ENCODE measurements around the gene PDE8A. TPM values are rescaled to one million over a fixed set of nuclear protein-coding genes. Genes with fewer than 3 reads are reported as not detected.

PDE8A gene
- total and polyA plus RNA-seq, 4 donors, result 11.2 to 47.5 (median 16.6) TPM

GRCh38 chr15:85137489-85138168, 156.0 kb downstream of the PDE8A start:
- Histone ChIP-seq H3K9me3 (ENCODE audit: control insufficient read depth in 4 of 4, low read length in 3 of 4) (no peaks in the 10 kb centered on the region), H3K4me1 (ENCODE audit: control insufficient read depth in 4 of 4, insufficient read depth in 4 of 4, low read length in 3 of 4) (no peaks in the 10 kb centered on the region), H3K27ac (ENCODE audit: low read depth in 1 of 2, low read length in 2 of 2) (no peak overlapping the region), H3K9ac (ENCODE audit: low read depth in 1 of 2, low read length in 2 of 2) (no peak overlapping the region), H3K4me3 (ENCODE audit: low read depth in 1 of 3, low read length in 3 of 3) (no peak overlapping the region), H3K27me3 (ENCODE audit: control insufficient read depth in 4 of 4, insufficient read depth in 4 of 4, low read length in 3 of 4) (no peaks in the 10 kb centered on the region), H3K36me3 (ENCODE audit: control insufficient read depth in 4 of 4, insufficient read depth in 3 of 4, low read depth in 1 of 4, low read length in 3 of 4) (peaks cover 12 to 51% (median 34%) of the 10 kb centered on the region in 4 donors)
- 85% methylated on average over 11 of the region's 11 CpGs for WGBS
- DNase-seq (ENCODE audit: low spot score), result no peak
- no peak for TF ChIP-seq EGR1 (IDR thresholded peaks at IDR 0.05; ENCODE audit: low read depth in 2 of 2)
- TF ChIP-seq, protein P1, sequence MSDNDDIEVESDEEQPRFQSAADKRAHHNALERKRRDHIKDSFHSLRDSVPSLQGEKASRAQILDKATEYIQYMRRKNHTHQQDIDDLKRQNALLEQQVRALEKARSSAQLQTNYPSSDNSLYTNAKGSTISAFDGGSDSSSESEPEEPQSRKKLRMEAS (IDR thresholded peaks at IDR 0.05), result no peak
- no peak for TF ChIP-seq HNF4G (IDR thresholded peaks at IDR 0.05)
- TF ChIP-seq TAF1 (conservative IDR thresholded peaks at IDR 0.05), result no peak
- TF ChIP-seq FOXA1 (IDR thresholded peaks at IDR 0.05), result no peak

DNA sequence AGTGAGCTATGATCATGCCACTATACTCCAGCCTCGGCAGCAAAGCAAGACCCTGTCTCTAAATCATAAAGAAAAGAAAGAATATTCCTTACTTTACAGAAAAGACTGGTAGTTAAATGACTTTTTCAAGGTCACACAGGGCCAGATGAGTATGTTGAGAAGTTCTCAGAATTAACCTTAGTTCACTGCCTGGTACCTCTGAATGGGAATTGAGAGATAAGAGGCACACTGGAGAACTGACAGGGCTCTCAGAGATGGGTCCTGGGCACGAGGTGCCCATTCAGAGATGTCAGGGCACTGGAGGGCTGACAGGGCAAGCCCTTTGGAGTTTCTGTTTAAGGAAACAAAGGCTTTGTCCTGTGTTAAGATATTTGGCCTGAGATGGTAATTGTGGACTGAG, 157.7 kb downstream of the PDE8A start:
- no peak for DNase-seq (ENCODE audit: low spot score)
- no peak for TF ChIP-seq ZBTB33 (IDR thresholded peaks at IDR 0.05)
- TF ChIP-seq, protein P2, sequence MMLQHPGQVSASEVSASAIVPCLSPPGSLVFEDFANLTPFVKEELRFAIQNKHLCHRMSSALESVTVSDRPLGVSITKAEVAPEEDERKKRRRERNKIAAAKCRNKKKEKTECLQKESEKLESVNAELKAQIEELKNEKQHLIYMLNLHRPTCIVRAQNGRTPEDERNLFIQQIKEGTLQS (IDR thresholded peaks at IDR 0.05), result no peak
- TF ChIP-seq FOXA2 (IDR thresholded peaks at IDR 0.05), result no peak
- no peak for TF ChIP-seq TAF1 (conservative IDR thresholded peaks at IDR 0.05)
- TF ChIP-seq, protein P3, sequence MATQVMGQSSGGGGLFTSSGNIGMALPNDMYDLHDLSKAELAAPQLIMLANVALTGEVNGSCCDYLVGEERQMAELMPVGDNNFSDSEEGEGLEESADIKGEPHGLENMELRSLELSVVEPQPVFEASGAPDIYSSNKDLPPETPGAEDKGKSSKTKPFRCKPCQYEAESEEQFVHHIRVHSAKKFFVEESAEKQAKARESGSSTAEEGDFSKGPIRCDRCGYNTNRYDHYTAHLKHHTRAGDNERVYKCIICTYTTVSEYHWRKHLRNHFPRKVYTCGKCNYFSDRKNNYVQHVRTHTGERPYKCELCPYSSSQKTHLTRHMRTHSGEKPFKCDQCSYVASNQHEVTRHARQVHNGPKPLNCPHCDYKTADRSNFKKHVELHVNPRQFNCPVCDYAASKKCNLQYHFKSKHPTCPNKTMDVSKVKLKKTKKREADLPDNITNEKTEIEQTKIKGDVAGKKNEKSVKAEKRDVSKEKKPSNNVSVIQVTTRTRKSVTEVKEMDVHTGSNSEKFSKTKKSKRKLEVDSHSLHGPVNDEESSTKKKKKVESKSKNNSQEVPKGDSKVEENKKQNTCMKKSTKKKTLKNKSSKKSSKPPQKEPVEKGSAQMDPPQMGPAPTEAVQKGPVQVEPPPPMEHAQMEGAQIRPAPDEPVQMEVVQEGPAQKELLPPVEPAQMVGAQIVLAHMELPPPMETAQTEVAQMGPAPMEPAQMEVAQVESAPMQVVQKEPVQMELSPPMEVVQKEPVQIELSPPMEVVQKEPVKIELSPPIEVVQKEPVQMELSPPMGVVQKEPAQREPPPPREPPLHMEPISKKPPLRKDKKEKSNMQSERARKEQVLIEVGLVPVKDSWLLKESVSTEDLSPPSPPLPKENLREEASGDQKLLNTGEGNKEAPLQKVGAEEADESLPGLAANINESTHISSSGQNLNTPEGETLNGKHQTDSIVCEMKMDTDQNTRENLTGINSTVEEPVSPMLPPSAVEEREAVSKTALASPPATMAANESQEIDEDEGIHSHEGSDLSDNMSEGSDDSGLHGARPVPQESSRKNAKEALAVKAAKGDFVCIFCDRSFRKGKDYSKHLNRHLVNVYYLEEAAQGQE (IDR thresholded peaks at IDR 0.05), result no peak
- no peak for TF ChIP-seq FOXA1 (IDR thresholded peaks at IDR 0.05)
- no peak for TF ChIP-seq NR2F2 (IDR thresholded peaks at IDR 0.05)
- no peak for TF ChIP-seq JUND (IDR thresholded peaks at IDR 0.05)
- TF ChIP-seq YY1 (IDR thresholded peaks at IDR 0.05), result no peak
- no peak for TF ChIP-seq CTCF (IDR thresholded peaks at IDR 0.05; ENCODE audit: low read depth, low read length, missing input control)
- no peak for TF ChIP-seq HNF4A (conservative IDR thresholded peaks at IDR 0.05)
- Histone ChIP-seq H3K36me3 (ENCODE audit: control insufficient read depth in 4 of 4, insufficient read depth in 3 of 4, low read depth in 1 of 4, low read length in 3 of 4) (peaks cover 12 to 43% (median 31%) of the 10 kb centered on the region in 4 donors), H3K27ac (ENCODE audit: low read depth in 1 of 2, low read length in 2 of 2) (no peak overlapping the region), H3K27me3 (ENCODE audit: control insufficient read depth in 4 of 4, insufficient read depth in 4 of 4, low read length in 3 of 4) (no peaks in the 10 kb centered on the region), H3K4me3 (ENCODE audit: low read depth in 1 of 3, low read length in 3 of 3) (no peak overlapping the region), H3K9ac (ENCODE audit: low read depth in 1 of 2, low read length in 2 of 2) (no peak overlapping the region), H3K9me3 (ENCODE audit: control insufficient read depth in 4 of 4, low read length in 3 of 4) (no peaks in the 10 kb centered on the region), H3K4me1 (ENCODE audit: control insufficient read depth in 4 of 4, insufficient read depth in 4 of 4, low read length in 3 of 4) (no peaks in the 10 kb centered on the region)
- 95% methylated on average over 2 of the region's 2 CpGs for WGBS
